Adrenal gland (tissue), 19 donors: ENCODE results near the gene RSPO3. TPM values are rescaled to one million over a fixed set of nuclear protein-coding genes. Genes with fewer than 3 reads are reported as not detected.

Source experiments
- DNase-seq, 7 donors: peaks; one replicate each; pipeline ENCODE4 v3.0.0-alpha.2; 2019 to 2020
- H3K27ac ChIP-seq, 5 donors: fragments of 200-600 bp; sonication (generic) in 4 of 5; 1 replicate in 3 of 5; 2 replicates in 2 of 5; pipeline versions ENCODE4 v1.5.1 to v1.8.0; 2016 to 2020; ENCODE audit warnings: mild to moderate bottlenecking in 1 of 5
- H3K27me3 ChIP-seq: fragments of 200-600 bp; 2 replicates; pipeline ENCODE4 v1.8.0; 2021
- H3K36me3 ChIP-seq, 2 donors: fragments of 200-600 bp; replicated peaks in 1 of 2; 1 replicate in 1 of 2; 2 replicates in 1 of 2; pipeline versions ENCODE4 v1.5.1 to v1.8.0; 2018 to 2022
- H3K4me1 ChIP-seq, 2 donors: fragments of 200-600 bp; replicated peaks in 1 of 2; 1 replicate in 1 of 2; 2 replicates in 1 of 2; pipeline versions ENCODE4 v1.5.1 to v1.8.0; 2018 to 2021
- H3K4me3 ChIP-seq, 4 donors: fragments of 200-600 bp; sonication (generic) in 3 of 4; one replicate each; pipeline ENCODE4 v1.5.1; 2016 to 2018
- H3K9me3 ChIP-seq, 3 donors: fragments of 200-600 bp; sonication (generic) in 1 of 3; replicated peaks in 1 of 3; 1 replicate in 2 of 3; 2 replicates in 1 of 3; pipeline versions ENCODE4 v1.5.1 to v1.8.0; 2016 to 2021
- CTCF ChIP-seq, 6 experiments: fragments of 450-650 bp in 4 of 6; fragments of 200-600 bp in 2 of 6; sonication (generic) in 1 of 6; IDR thresholded peaks; 1 replicate in 5 of 6; 2 replicates in 1 of 6; pipeline versions ENCODE4 v1.5.1 to v1.8.0; 2016 to 2021; ENCODE audit warnings: antibody characterized with exemption in 6 of 6, mild to moderate bottlenecking in 2 of 6, moderate library complexity in 1 of 6
- POLR2A ChIP-seq, 2 donors: fragments of 450-650 bp; IDR thresholded peaks; one replicate each; pipeline ENCODE4 v1.6.1; 2017; ENCODE audit warnings: antibody characterized with exemption in 2 of 2, mild to moderate bottlenecking in 2 of 2, moderate library complexity in 1 of 2
- WGBS, 4 donors: extraction: QIAGEN DNeasy Blood & Tissue Kit in 2 of 4; methylation state at CpG; one replicate each; pipeline versions ENCODE4 v1.1.5 to v1.1.7; 2013 to 2017; 5-methylcytosine and 5-hydroxymethylcytosine counted together
- intact Hi-C, 2 donors: fragments of 100-400 bp; cut with DNase I; formaldehyde crosslinking; loops; one replicate each; pipeline versions ENCODE4 v1.14.1 to v1.15.0; 2022 to 2023
- long read RNA-seq, 10 donors: library from polyadenylated mRNA in 3 of 10; unstranded in 2 of 10; stranded (forward) in 1 of 10; transcript quantifications; one replicate each; pipeline ENCODE4 v2.0.0 and lab custom pipeline, GENCODE V29; 2021 to 2026
- polyA plus RNA-seq, 3 donors: library from polyadenylated mRNA; stranded (reverse); fragments of 200-250 nt in 2 of 3; fragments of 350-450 nt in 1 of 3; fragmentation: Illumina TruSeq in 1 of 3; extraction: RNeasy Lipid Tissue Mini Kit (QIAGEN cat#74804) in 1 of 3; gene quantifications; one replicate each; pipeline ENCODE4 v1.2.3, GENCODE V29; 2013 to 2014
- total RNA-seq, 9 donors: library from RNA; depleted of rRNA in 4 of 9; stranded (reverse); fragments of >200 nt in 4 of 9; fragments of 120-200 nt in 1 of 9; fragmentation: NEBNext Ultra II Directional in 1 of 9; extraction: Animal tissue kit (Norgen Biotek cat#: 25700) in 1 of 9; gene quantifications; one replicate each; pipeline versions ENCODE4 v1.1.0 to v1.2.4, GENCODE V29; 2013 to 2023
- donor health status: healthy with polysubstance abuse.
- donor health status: Bipolar disorder and iron deficiency.
- donor health status: DM: yes; HTN: yes; CAD: no.
- donor health status: DM: no; HTN: no; CAD: no.
- donor health status: DM: no; HTN: no; CAD: no.
- donor health status: DM: yes; HTN: yes; CAD: no.

RSPO3 gene, protein sequence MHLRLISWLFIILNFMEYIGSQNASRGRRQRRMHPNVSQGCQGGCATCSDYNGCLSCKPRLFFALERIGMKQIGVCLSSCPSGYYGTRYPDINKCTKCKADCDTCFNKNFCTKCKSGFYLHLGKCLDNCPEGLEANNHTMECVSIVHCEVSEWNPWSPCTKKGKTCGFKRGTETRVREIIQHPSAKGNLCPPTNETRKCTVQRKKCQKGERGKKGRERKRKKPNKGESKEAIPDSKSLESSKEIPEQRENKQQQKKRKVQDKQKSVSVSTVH
- 10 to 100 TPM in 6 of 9 donors, 1 to 10 TPM in 3; 3.2 to 36.5 (median 12.9) TPM for total RNA-seq
- 10 to 100 TPM; 22.8 to 26.0 (median 24.3) TPM for polyA plus RNA-seq
- long read RNA-seq, donor 1, partial matches to known transcripts = 0 of 1 reads
- long read RNA-seq, donor 1, other reads (novel, unspliced or antisense) = 0 of 1 reads
- long read RNA-seq, donor 2 = 0 reads
- long read RNA-seq, donor 3 = 0 reads
- long read RNA-seq, donor 4, partial matches to known transcripts = 2 of 6 reads
- long read RNA-seq, donor 4, other reads (novel, unspliced or antisense) = 1 of 6 reads
- long read RNA-seq, donor 5, transcript RSPO3-201 (5 exons, 2,697 nt) = major isoform, 18 of 19 reads
- long read RNA-seq, donor 5, partial matches to known transcripts = 0 of 19 reads
- long read RNA-seq, donor 5, other reads (novel, unspliced or antisense) = 1 of 19 reads
- long read RNA-seq, donor 6, partial matches to known transcripts = 10 of 14 reads
- long read RNA-seq, donor 6, other reads (novel, unspliced or antisense) = 2 of 14 reads
- long read RNA-seq, donor 7, partial matches to known transcripts = 0 of 1 reads
- long read RNA-seq, donor 7, other reads (novel, unspliced or antisense) = 0 of 1 reads
- long read RNA-seq, donor 8, transcript RSPO3-201 (5 exons, 2,697 nt) = major isoform, 5 of 10 reads
- long read RNA-seq, donor 8, partial matches to known transcripts = 5 of 10 reads
- long read RNA-seq, donor 8, other reads (novel, unspliced or antisense) = 0 of 10 reads
- long read RNA-seq, donor 9, partial matches to known transcripts = 0 of 3 reads
- long read RNA-seq, donor 9, other reads (novel, unspliced or antisense) = 0 of 3 reads
- long read RNA-seq, donor 10, partial matches to known transcripts = 0 of 28 reads
- long read RNA-seq, donor 10, other reads (novel, unspliced or antisense) = 24 of 28 reads

- H3K36me3 ChIP-seq = no peaks in the 10 kb centered on the region
- peak within 1 kb of the TSS in 1 of 4 donors; percentile 57 for H3K4me3 ChIP-seq
- WGBS, 4 donors = 0 to 3% (median 1%) methylated on average over 16 to 63 of the region's 63 CpGs
- intact Hi-C loops = no loop called here
- TF ChIP-seq POLR2A (IDR thresholded peaks at IDR 0.05) = no peak
- no peak for TF ChIP-seq CTCF (IDR thresholded peaks at IDR 0.05)
- H3K27ac ChIP-seq = peak within 1 kb of the TSS in 3 of 5 donors; percentile 2 to 83 (median 41)
- no peaks in the 10 kb centered on the region for H3K4me1 ChIP-seq
- peaks cover 21% of the 10 kb centered on the region for H3K27me3 ChIP-seq
- H3K9me3 ChIP-seq = no peaks in the 10 kb centered on the region
- DNase-seq = peak in 2 of 7 donors; percentile 4 to 25
Measured at GRCh38 chr6:127118298-127119101, at the start of gene RSPO3. Gene RSPO3 (plus strand): TSS chr6:127118671. CDS start chr6:127119193, 522 bp downstream.

- TF ChIP-seq CTCF (IDR thresholded peaks at IDR 0.05) (peak in 5 of 6 experiments; percentile 9 to 40 (median 27)), POLR2A (IDR thresholded peaks at IDR 0.05) (no peak)
Measured at GRCh38 chr6:127069659-127070279, 48.7 kb upstream of the RSPO3 start.

DNA sequence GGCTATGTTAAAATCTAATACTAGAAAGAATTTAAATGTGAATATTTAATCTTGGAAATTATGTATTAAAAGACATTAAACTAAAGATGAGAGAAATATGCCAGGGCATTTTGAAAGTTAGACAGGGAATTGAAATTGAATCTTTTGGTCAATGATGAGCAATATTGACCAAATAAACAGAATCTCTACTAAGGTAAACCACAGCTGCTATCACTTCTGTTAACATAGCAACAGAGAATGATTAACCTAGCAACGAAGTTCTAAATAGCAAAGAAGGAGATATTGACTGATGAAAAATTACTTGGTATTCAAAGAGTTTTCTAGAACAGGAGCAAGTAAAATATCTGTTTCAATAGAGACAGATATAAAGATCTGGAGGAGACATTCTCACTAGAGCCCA is 45.2 kb upstream of the RSPO3 start:
- Histone ChIP-seq H3K27me3 (no peaks in the 10 kb centered on the region), H3K4me1 (no peaks in the 10 kb centered on the region), H3K36me3 (no peaks in the 10 kb centered on the region), H3K9me3 (no peaks in the 10 kb centered on the region), H3K4me3 (no peak overlapping the region), H3K27ac (no peak overlapping the region)
- no peak for DNase-seq
- TF ChIP-seq CTCF (IDR thresholded peaks at IDR 0.05) = no peak
- no peak for TF ChIP-seq POLR2A (IDR thresholded peaks at IDR 0.05)
- WGBS, 4 donors = 40 to 71% (median 60%) methylated on average over 1 of the region's 1 CpG
- intact Hi-C loops = no loop called here

More at GRCh38 chr6:127069659-127070279, 48.7 kb upstream of the RSPO3 start:
- DNase-seq = no peak
- Histone ChIP-seq H3K9me3 (no peaks in the 10 kb centered on the region), H3K4me1 (no peaks in the 10 kb centered on the region), H3K36me3 (no peaks in the 10 kb centered on the region), H3K4me3 (no peak overlapping the region), H3K27me3 (no peaks in the 10 kb centered on the region), H3K27ac (no peak overlapping the region)
- intact Hi-C loops = no loop called here
- WGBS, 4 donors = 50 to 64% (median 58%) methylated on average over 3 of the region's 3 CpGs
